Activated T-cell treated with anti-CD3 and anti-CD28 coated beads for 24 hours (primary cell): ENCODE results near the gene METRNL.

Source experiments
- DNase-seq: peaks from one replicate; pipeline ENCODE4 v3.0.0-alpha.2; 2020; ENCODE audit warnings: low read depth

Gene METRNL

DNA sequence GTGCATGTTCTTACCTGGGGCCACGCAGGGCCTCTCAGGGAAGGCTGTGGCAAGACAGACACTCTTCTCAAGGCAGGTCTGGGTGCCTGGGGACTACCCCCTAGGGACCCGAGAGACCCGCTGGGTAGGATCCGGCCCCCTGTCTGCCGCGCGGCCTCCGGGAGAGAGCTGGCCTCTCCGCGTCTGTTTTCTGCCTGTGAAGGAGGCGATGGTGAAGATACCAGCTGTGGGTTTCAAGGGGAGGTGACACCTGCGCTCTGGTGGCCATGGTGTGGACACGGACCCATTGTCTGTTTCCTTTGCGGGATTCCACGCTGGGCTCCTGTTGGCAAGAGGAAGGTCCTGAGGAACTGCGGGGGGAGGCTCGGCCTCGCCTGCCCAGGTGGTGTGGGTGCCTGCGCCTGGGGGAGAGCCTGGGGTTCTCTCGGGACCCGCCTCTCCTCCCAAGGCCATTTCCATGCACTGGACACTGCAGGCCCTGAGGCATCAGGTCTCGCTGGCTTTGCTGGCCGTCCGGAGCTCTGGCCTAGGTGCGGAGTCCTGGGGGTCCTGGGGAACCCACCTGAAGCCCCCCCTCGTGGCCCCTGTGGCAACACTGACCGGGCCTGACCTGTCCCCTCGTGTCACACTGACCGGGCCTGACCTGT is 12.2 kb upstream of the METRNL start:
- no peak for DNase-seq

DNA sequence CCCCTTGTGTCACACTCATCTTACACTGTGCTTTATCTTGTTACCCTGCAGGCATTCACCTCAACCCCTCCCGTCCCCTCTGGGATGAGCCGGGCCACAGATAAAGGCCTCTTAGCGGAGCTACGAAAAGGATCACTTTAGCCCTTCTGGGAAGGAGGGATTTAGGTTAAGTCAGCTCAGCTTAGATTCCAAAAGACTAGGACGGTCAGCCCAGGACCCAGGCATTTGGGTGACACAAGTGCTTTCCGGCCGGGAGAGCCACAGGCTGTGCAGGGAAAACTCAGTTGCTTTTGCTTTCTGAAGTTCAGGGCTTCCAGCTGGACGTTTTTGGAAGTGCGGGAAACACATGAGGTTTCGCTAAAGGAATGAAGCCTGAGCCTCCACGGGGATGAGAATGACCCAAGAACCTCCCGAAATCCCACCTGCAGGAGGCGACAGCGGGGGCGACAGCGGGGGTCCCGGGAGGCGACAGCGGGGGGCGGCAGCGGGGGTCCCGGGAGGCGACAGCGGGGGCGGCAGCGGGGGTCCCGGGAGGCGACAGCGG is 11.6 kb upstream of the METRNL start:
- DNase-seq, result no peak

DNA sequence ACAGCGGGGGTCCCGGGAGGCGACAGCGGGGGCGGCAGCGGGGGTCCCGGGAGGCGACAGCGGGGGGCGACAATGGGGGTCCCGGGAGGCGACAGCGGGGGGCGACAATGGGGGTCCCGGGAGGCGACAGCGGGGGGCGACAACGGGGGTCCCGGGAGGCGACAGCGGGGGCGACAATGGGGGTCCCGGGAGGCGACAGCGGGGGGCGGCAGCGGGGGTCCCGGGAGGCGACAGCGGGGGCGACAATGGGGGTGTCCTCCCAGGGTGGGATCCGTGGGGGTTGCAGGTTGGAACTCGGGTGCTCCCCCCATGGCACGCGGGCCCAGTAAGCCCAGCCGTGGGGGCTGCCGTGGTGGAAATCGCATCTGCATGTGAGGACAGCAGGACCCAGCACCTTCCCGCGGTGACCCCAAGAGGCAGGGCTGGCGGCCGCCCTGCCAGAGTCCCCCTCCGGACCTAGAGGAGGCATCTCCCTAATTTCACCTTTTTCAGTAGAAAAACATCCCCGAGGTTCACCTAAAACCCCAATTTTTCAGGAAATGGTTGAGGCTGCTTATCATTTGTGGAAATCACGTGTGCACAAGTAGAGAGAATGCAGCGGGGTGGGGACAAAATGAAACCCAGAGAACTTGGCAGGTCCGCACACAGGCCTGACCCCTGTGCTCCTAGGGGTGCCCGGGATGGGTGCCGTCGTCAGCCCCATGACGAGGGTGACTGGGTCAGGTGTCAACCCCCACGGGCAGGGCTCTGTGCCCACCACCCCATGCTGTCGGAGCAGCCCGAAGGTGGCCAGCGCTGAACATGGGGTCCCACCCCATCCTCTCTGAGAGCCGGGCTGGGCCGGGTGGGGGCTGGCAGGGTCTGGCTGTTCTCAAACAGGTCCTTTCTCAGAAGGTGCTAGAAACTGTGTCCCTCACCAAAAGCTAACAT is 10.5 kb upstream of the METRNL start:
- DNase-seq, result no peak

DNA sequence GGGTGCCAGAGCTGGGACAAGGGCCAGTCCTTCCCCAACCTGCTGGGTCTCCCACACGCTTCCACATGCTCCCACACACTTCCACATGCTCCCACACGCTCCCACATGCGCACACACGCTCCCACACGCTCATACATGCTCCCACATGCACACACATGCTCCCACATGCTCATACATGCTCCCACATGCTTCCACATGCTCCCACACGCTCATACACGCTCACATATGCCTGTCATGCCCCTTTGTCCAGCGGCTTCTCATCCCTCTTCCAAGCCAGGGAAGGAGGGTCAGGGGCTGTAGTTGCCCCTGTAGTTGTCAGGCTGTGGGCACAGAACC is 9.9 kb upstream of the METRNL start:
- DNase-seq, result no peak

DNA sequence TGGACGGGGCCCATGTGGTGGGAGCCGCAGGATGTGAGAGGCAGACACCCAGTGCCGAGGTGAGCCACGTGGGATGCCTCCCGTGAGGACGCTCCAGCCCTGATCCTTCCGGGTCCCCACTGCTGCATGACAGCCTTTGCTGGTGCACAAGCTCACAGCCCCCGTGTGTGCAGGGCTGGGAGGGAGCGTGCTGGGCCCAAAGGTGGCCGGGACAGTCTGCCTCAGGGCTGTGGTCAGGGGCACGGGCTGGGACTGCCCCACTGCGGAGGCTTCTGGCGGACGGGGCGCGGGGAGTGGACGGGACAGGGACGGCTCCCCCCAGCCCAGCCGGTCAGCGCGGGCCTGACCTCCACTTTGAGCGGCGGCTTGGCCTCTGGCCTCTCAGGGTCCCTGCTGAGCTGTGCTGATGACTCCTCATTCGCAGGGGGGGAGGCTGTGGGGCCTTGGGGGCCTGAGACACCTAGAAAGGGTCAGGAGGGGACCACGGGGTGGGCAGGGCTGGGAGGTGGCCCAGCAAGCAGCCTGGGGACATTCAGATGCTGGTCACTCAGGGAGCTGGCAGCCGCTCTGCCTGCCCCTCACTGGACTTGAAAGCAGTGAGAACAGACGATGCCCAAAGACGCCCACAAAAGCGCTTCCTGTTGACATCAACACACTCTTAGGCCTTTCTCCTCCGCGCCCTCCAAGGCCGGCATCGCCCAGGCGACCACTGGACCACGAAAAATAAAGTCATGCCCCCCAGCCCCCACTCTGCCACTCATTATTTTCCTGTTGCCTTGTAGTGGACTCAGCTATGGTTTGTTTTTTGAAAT is 9.3 kb upstream of the METRNL start:
- DNase-seq, result no peak

DNA sequence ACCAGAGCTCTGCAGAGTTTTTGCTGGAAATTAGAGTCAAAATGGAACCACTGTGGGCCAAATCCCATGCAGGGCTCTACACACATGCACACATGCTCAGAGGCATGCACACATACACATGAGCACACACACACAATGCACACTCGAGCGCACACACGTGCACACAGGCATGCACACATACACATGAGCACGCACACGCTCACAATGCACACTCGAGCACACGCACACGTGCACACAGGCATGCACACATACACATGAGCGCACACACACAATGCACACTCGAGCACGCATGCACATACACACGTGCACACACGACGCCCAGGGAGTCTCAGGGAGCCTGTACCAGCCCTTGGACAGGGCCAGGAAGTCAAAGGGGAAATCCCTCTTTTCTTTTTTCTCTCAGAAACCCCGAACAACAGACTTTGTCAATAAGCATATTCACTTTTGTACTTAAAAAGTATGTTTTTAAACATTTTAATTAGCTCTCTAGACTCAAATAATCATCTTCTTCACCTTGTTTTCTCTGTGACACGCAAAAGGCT is 8.5 kb upstream of the METRNL start:
- no peak for DNase-seq

DNA sequence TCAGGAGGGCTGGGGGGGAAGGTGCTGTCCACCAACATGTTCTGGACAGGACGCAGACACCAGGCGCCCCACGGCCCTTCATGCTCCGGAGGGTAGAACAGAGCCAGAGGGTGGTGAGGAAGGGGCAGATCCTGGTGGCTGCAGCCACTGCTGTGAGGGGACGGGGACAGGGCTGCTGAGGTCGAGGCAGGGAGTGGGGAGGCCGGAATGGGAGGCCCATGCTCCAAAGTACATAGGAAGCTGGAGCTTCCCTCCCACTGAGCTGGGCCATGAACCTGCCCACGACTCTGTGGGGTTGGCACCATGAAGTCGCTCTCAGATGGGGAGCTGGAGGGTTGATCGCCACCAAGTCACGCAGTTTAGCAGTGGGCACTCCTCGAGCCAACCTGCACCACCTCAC is 8.0 kb upstream of the METRNL start:
- DNase-seq, result no peak

DNA sequence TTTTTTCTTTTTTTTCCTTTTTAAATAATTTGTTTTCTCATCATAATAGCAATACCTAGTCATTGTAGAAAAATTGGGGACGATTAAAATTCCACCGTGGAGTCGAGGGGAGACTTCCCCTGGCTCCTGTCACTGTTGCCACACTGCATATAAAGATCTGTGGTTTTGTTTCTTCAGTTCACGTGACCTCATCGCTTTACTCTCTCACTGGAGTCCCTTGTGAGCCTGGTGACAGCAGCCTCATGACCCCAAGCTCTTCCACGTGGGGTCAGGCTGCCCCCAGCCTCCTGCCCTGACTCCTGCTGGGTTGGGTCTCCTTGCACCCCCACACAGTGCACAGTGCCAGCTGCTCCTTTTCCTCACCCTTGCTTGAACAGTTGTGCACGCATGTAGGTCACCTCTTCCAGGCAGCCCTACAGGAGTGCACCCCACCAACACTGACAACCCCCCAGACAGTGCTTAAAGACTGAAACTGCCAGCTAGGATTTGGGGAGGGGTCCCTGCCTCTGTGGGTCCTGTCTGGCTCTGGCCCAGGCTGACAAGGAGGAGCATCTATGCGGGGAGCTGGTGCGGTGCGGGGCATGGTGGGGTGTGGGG is 7.3 kb upstream of the METRNL start:
- no peak for DNase-seq

DNA sequence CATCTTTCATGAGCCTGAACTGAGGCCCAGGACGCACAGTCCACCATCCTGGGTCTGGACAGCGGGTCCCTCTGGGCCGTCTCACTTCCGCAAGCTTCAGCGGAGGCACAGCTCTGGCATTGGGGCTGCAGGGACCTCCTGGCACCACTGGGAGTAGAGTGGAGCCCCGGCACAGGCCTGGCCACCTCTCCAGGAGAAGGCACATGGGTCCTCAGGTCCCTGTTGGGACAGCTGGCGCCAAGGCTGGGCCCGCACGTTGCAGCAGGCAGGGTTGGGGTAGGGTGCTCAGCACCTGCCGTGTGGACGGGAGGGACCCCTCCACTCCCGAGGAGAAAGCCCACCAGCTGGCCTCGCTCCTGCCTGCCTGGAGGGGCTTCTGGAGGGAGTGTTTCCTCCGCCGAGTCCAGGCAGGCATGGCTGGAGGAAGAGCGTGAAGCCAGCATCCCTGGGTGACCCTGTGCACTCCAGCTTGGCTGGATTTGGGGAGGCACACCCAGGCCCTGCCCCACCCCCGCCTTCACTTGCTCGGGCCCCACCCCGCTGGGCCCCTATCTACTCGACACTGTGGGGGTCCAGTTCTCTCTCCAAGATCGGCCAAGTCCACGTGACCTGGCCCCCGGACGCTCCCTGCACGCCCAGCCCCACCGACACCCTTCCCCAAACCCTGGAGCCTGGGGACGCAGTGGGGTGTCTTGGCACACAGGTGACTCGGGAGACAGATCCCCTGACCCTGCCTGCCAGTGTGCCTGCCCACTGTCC is 6.6 kb upstream of the METRNL start:
- no peak for DNase-seq

DNA sequence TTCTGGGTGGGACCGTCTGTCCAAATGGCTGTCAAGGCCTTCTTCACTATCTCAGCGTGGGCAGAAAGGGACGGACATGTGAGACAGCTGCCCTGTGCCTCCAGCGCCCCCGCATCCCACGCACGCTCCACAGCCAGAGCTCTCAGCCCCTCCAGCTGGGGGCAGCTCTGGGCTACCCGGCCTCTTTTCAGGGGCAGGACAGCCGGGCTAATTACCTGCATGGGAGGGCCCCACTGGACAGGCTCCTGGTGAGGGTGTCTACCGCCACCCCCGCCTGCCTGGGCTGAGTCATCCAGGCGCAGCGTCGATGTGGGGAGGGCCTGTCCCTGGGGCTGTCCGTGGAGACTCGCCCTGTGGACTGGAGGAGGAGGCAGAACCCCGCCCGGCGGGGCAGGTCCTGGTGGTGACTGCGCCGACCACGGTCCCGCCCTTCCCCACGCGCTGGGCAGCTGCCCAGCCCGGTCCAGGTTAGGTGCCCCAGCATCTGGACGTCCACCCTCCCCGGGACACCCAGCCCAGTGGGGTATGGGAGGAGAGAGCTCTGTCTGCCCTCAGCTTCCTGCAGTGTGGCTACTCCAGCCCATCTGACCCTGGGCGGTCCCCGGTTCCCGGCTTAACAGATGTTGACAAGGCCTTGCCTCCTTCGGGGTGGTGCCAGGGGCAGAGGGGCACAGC is 5.9 kb upstream of the METRNL start:
- no peak for DNase-seq

DNA sequence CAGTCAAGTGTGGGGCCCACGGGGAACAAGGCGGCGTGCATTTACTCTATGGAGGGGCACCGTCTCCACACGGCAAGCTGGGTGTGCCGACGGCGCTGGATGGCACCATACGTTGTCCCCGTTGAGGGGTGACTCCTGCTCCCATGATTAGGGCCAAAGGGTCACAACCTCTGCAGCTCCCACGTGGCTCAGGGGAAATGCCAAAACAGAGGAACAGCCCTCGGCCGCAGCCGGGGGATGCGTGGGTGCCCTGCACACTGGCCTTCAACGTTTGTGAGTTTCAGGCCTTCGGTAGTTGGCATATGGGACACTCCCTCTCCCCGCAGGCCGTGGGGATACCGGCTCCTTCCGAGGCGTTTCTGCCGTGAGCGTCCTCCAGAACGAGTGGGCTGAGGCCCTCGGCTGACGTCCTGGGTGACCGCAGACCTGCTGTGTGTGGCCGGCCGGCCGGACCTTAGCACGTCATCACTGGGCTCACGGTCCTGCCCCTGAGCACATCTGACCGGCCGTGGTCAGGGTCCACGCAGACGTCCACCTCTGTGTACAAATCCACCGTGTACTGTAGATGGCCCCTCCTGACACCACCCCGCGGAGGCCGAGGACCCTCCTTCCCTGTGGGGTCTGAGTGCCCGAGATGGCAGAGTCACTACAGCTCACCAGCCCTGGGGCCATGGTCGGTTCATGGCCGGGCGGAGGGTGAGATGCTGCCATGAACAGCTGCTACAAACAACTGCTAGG is 4.8 kb upstream of the METRNL start:
- no peak for DNase-seq

DNA sequence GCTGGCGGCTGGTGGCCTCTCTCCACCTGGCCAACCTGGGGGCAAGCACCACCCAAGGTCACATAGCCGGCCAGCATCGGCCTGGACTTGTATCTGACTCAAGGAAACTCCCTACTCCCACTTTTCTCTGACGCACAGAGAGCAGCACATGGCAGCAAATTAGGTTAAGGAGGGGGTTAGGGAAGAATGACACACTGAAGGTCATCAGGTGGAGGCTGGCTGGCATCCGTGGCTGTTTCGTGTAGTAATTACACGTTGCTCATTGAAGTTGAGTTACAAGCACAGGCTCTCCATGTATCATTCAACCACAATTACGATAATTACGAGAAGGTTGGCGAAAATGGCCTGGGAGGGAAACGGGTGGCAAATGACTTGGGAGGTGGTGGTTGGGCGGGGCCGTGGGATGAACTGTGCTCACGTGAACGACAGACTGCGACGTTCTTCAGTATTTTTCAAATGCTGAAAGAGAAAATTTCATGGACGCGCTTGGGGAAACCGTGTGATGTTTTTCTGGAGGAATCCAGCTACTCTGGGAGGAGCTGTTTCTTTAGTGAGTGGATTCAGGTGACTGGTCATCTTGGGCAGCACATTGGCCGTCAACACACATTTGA is 4.0 kb upstream of the METRNL start:
- no peak for DNase-seq

DNA sequence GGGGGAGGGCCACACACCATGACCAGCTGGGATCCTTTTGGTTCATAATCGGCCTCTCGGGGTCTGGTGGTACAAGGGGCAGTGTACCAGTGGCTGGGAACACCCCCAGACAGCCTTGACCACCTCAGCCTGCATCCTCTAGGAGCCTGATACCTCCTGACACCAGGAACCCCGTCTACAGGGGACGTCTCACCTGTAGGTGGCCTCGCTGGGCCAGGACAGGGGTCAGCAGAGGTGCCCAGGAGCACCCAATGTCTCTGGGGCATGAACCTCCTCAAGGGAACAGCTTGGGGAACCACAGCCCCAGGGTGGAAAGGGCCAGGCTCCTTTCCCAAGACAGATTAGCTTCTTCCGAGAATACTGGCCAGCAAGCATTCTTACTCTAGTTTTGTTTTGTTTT is 2.5 kb upstream of the METRNL start:
- DNase-seq, result no peak

DNA sequence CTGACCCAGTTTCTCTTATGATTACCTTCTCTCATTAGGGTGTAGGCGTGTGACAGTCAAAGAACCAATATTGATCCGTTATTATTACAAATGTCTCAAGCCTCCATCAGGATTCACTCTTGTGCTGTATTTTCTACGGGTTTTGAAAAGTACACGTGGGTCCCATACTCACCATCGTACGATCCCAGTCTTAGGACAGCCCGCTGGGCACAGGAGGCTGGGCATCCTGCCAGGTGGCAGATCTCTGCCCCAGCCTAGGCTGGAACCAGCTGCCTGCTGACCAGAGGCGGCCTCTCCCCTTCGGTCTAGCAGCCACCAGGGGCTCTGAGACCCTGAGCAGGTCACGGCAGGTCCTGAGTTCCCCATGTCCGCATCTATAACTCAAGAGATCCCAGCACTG is 2.0 kb upstream of the METRNL start:
- DNase-seq, result no peak

DNA sequence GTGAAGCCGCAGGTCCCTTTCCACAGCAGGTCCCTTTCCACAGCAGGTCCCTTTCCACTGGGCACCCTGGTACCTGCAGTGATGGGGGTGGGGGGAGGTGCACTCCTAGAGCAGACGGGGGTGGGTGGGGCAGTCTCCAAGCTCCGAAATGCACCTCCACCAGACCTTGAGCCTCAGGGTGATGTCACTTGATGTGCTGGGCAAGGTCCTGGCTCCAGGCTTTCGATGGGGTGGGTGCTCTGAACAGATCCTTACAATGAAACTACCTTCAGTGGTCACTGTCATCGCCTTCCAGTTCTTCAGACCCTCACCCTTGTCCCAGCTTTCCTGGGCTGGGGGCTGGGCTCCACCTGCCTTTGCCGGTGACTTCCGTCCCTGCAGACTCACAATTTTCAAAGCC is 1.5 kb upstream of the METRNL start:
- no peak for DNase-seq

DNA sequence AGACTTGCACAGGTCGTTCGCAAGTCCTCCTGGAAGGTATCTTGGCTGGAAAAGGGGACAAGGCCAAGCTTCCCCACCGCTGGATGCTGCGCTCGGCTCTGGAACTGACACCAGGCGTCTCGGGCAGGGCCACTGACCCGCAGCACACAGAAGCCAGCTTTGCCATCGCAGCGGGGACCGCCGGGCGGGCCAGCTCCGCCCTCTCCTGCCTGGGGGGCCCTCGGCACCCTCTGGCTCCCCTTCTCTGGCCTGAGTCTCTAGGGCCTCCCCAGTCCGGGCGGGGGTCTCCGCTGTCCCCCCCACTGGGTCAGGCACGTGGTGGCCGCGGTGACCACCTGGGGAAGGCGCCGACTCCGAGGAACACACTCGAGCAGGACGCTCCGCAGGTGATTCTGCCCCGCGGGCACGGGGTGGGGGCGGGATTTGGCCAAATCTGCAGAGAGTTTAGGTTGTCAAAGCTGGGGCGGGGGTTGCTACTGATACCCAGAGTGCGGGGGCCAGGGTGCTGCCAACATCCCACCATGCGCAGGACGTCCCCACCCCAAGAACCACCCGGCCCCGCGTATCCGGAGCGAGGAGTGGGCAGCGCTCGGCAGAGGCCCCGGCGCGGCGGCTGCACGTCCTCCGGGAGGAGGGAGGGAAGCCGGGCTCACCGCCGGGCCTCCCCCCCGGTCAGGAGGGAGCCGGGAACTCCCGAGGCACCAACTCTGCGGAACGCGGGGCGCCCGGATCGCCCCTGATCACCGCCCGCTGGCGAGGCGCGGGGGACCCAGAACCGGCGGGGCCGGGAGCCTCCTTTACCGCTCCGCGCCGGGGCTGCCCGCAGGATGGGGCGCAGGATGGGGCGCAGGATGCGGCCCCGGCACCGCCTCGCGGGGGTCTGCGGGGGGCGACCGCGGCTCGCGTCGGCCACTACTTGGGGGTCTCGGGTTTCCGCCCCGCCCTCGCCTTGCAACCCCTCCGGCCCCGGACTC is 744 bp upstream of the METRNL start:
- no peak for DNase-seq

DNA sequence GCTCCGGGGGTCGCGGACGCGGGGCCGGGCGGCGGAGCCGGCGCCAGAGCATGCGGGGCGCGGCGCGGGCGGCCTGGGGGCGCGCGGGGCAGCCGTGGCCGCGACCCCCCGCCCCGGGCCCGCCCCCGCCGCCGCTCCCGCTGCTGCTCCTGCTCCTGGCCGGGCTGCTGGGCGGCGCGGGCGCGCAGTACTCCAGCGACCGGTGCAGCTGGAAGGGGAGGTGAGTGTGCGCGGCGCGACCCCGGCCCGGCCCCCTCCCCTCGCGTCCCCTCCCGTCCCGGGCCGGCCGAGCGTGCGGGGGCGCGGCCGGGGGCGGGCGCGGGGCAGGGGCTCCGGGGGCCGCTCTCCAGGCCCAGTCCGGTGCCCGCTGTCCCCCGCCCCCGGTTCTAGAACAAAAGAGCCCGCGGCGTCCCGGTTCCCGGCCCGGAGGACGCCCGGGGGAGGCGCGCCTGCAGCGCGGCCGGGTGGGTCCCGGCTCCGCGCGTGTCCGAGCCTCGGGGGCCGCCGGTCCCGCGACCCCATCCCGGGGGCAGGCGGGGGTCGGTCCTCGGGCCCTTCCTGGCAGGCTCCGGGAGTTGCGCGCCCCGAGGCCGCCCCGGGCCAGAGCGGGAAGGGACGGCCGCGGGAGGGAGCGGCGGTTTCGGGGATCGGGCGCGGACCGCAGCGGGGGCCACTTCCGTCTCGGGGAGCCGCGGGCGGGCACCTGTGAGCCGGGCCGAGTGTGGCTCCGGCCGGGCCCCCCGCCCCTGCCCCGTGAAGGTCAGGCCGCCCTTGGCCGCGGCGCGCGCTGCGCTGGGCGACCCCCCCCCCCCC is 563 bp downstream of the METRNL start:
- no peak for DNase-seq

DNA sequence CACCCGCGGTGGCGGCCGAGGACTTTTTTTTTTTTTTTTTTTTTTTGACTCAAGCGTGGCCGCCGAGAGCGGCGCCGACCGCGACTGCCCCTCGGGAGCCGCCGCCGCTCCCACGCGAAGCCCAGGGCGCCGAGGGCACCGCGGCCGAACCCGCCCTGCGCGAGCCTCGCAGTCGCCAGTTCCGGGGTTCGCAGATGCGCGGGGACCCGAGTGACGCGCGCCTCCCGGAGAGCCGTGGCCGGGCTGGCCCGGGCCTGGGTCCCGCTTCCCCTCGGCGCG is 1.1 kb downstream of the METRNL start:
- no peak for DNase-seq
